Stimulated activated CD4-positive, alpha-beta T cell treated with anti-CD3 and anti-CD28 coated beads, TNF-alpha, amount 100 ng/mL, for 1 hour (primary cell): ENCODE measurements around the gene RHBG.
A peak's percentile ranks its signal among the peaks of the same experiment; 100 is the strongest.

Source experiments
- DNase-seq, 3 donors: peaks; one replicate each; pipeline ENCODE4 v3.0.0-alpha.2; 2020; ENCODE audit warnings: low read depth in 3 of 3, low spot score in 1 of 3

Gene RHBG

DNA sequence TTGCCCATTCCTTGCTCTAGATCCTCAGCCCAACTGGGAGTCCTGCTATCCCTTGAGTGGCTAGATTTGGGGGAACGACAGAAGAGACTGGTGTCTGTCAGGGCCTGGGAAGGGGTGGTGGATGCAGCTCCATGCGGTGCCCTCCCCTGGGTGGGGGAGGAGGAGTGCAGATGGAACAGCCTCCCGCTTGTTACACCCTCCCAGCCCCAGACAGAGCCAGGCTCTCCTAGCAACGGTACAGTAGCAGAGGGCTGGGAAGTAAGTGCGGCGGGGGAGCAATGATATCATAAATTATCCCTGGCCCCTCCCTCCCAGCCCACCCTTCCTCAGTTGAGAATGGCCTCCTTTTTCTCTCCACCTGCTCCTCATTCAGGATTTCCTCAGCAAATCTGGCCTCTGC is 37.2 kb downstream of the RHBG start:
- no peak for DNase-seq

GRCh38 chr1:156407344-156407743 is 38.3 kb downstream of the RHBG start:
- DNase-seq, result no peak

- DNase-seq, result no peak
Measured at GRCh38 chr1:156407760-156408159, 38.7 kb downstream of the RHBG start.

- no peak for DNase-seq
Measured at GRCh38 chr1:156409439-156409838, 40.4 kb downstream of the RHBG start.

GRCh38 chr1:156410238-156410637 is 41.2 kb downstream of the RHBG start:
- DNase-seq, result no peak

DNA sequence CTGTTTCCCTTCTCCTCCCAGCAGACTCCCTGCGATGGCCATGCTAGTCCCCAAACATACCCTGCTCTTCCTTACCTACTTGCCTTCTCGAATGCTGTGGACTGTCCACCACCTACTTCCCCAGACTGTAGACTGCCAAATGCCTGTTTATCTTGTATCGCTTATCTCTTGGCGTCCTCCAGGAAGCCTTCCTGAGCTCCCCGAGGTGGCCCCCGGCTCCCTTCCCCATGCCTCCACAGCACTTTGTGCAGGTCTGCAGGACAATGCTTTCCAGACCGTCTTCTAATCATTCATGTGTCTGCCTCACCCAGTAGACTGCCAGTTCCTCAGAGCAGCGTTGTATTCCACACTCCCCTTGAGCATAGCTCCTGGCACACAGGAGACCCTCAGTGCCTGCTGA is 41.7 kb downstream of the RHBG start:
- no peak for DNase-seq

GRCh38 chr1:156412653-156413321 is 43.8 kb downstream of the RHBG start:
- no peak for DNase-seq

DNA sequence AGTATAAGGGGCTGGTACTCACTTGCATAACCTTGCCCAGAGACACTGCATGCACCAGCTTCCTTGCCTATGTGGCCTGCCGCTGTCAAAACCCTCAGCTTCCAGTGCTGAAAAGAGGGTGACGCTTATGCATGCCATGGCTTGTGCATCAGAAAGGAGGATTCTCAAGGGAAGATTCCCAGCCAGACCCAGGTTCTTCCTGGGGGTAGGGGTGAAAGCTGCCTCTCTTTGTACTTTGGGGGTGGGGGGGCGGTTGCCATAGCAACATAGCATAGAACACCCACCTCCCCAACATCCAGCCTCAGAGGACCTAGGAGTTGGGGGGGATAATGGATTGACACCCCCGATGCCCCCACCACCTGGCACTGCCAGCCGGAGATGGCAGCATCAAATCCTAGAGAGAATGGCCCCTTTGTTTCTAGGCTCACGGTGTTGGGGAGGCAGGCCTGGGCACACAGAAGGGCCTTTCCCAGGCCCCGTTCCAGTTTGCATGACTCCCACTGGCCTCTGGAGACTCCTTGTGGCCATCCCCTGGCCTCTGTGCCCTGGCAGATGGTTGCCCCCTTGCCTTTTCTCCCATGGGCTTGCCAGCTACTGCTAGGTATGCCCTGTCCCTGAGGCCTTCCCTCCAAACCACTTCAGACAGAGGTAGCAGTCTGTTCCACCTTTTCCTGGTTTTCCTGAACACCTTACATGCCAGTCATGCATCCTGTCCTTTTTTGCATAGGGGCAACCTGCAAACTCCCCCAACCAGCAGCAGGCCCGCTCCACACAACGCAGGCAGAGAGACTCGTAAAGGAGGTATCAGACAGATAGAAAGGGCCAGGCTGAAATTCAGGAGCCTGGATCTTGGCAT is 44.6 kb downstream of the RHBG start:
- no peak for DNase-seq

DNA sequence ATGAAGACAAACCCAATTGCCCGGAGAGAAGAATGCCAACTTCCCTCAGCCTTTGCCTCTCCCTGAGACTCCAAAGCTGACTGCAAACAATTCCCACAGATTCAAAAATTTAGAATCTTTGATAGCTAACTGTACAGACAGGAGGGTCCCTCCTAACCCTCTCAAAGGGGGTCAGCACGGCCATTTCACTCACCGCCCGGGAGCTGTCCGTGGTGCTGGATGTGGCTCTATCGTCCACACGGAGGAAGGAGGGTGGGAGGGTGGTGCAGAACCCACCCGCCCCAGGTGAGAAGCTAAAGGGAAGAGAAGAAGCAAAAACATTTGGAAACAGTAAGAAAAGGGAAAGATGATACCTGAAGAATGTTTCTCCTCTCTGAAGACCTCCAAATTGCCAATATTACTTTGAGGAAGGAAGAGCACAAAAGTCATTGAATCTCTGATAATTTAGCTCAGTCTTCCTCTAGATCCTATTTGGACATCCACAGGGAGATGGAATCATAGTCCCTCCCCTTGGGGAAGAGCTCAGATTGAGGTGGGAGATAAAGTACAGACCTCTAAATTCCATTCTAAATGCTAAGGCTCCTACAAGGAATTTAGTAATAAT is 45.6 kb downstream of the RHBG start:
- no peak for DNase-seq

DNA sequence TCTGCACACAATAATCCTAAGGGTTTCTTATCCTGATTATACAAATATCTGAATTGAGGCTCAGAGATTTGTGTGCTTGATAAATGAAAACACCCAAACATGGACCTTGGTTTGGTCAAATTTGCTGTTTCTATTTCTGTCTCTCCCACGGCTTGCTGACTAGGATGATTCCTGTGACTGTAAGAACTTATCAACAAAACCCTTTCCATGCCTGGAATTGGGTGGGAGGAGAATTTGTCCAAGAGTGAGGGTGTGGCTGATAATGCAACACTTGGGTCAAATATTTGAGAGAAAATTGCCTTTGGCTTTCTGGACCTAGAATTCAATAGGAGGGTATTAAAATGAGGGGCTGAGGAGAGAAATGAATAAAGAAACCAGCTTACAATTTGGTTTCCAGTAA is 48.0 kb downstream of the RHBG start:
- no peak for DNase-seq

DNA sequence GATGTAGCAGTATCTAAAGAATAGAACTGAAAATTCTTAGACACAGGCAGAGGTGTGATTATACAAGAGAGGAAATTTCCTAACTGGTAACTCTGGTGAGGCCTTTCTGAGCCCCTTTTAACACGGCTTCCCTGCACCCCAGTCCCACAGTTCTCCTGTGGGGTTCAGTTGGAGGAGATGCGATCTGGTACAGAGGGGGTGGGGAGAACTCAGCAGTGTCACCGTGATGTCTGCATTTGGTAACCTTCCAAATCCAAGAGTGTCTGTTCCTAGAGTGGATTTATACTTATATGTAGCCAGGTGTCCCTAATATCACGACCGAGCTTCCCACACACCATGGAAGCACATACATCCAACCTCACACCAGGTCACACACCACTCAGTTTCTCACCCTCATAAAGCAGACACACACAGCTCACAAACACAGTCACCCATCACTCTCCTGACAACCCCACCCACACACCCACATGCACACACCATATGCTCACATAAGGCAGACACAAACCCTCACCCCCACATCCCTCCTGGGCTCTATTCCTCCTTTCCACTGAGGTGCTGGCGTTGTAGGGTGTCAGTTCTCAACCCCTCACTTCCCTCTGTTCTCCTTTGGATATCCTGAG is 48.5 kb downstream of the RHBG start:
- DNase-seq, result no peak

- no peak for DNase-seq
Measured at GRCh38 chr1:156418416-156419070, 49.5 kb downstream of the RHBG start.

GRCh38 chr1:156419854-156420204 is 50.8 kb downstream of the RHBG start:
- no peak for DNase-seq

DNA sequence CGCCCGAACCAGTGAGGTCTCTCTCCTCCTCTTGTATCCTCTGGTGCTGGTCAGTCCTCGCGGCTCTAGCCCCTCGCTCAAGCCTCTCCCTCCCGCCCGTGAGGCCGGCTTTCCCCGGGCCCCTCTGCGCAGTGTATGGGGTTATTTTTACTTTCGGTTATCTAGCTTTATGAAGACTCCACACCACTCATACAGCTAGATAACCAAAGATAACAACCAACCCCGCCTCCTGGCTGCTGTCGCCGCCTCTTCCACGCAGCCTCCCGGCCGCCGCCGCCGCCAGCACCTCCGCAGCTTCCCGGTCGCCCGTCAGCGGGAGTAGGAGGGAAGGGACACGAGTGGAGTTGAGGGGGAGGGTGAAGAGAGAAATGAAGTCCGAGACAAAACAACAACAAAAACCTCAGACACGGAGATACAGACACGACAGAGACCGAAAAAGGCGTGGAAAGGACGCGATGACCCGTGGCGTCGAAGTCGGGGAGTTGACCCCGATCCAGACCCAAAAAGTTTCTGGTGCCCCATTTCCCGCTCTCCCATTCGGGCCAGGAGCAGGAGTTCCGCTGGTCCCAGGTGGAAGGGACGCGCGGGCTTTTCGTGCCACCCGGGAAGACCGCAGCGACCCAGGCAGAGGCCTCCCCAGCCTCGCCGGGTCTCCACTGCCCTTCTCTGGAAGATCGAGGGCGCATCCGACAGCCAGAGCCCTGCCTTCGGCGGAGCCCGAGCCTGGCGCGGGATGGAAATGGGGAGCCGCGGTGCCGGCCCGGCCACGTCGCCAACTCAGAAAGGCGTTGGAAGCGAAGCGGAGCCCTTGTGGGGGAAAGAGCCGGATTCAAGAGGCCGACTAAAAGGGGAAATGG is 51.4 kb downstream of the RHBG start:
- peak in 2 of 3 donors; percentile 9 to 22 for DNase-seq

GRCh38 chr1:156421062-156421938 is 52.3 kb downstream of the RHBG start:
- DNase-seq, result peak in 1 of 3 donors; percentile 53

DNA sequence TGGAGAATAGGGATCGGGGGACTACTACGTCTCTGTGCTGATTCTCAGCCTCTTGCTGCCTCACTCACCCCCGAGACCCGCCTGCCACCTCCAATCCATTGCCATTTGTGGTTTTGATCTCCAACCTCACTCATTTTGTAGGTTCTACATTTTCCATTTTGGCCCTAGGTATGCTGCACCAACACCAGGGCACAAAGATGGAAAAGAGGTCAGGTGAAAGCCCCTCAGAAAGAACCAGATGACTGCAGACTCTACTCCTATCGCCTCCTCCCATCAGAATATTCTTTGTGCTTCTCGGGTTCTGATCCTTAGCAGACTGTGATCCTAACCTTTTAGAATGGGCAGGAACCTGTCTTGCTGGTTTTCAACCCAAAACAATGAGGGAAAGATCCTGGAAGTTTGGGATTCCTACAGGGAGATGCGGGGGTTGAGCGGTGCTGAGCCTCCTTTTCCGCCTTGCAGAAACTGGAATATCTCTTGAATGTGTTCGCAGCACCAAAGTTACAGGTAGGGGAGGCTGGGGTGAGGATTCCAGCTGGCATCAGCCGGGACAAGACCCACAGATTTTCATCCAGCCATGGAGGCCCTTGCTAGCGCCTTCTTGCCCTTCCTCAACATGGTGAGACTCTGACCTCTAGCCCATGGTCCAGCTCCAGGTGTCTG is 53.1 kb downstream of the RHBG start:
- DNase-seq, result no peak

GRCh38 chr1:156422602-156423091 is 53.6 kb downstream of the RHBG start:
- DNase-seq, result no peak

- DNase-seq, result no peak
Measured at GRCh38 chr1:156423422-156424352, 54.7 kb downstream of the RHBG start.
